Left lobe of liver (tissue), 2 donors: ENCODE data around the gene OR10R2. TPM values are rescaled to one million over a fixed set of nuclear protein-coding genes. Genes with fewer than 3 reads are reported as not detected.

Experiments used
- ATAC-seq: fragments of 200-7000 bp; cut with Tn5 transposase; one replicate; pipeline ENCODE4 v1.9.1; 2020; ENCODE audit warnings: mild to moderate bottlenecking, moderate library complexity
- DNase-seq: peaks from one replicate; pipeline ENCODE4 v3.0.0-alpha.2; 2020; ENCODE audit warnings: low spot score
- total RNA-seq: library from RNA; stranded (reverse); gene quantifications from one replicate; pipeline ENCODE4 v1.2.1, GENCODE V29; 2021
- donor health status: DM: no; HTN: no; CAD: no; lungs with moderate emphysema.
- donor health status: DM: no; HTN: yes; CAD: no.

Gene OR10R2
- total RNA-seq, 1 donor from 2014 or later: not detected

GRCh38 chr1:158527190-158527815 lies 55.3 kb downstream of the OR10R2 start:
- DNase-seq: no peak
- ATAC-seq: peak; percentile 48

Other genes with a start within 250 kb of the OR10R2 start
- gene CD1A, start 217.8 kb upstream of the OR10R2 start, total RNA-seq: not detected
- not detected for gene CD1C, start 182.3 kb upstream of the OR10R2 start, total RNA-seq
- not detected for gene CD1B, start 140.7 kb upstream of the OR10R2 start, total RNA-seq
- not detected for gene CD1E, start 118.3 kb upstream of the OR10R2 start, total RNA-seq
- gene OR10T2, start 72.8 kb upstream of the OR10R2 start, total RNA-seq: not detected
- gene OR10K2, start 46.0 kb upstream of the OR10R2 start, total RNA-seq: not detected
- not detected for gene OR10K1, start 10.4 kb upstream of the OR10R2 start, total RNA-seq
- gene OR6Y1, start 82.2 kb downstream of the OR10R2 start, total RNA-seq: not detected
- gene OR6P1, start 98.4 kb downstream of the OR10R2 start, total RNA-seq: not detected
- gene OR10X1, start 107.7 kb downstream of the OR10R2 start, total RNA-seq: not detected
- gene OR10Z1, start 133.0 kb downstream of the OR10R2 start, total RNA-seq: not detected
- gene SPTA1, start 214.5 kb downstream of the OR10R2 start, total RNA-seq: 0.88 TPM
- gene OR6K2, start 228.4 kb downstream of the OR10R2 start, total RNA-seq: not detected
- gene OR6K3, start 248.5 kb downstream of the OR10R2 start, total RNA-seq: not detected